Osteoblast (primary cell): ENCODE results near the gene OTOP3. TPM values are rescaled to one million over a fixed set of nuclear protein-coding genes. Genes with fewer than 3 reads are reported as not detected.

Experiments used
- DNase-seq: peaks from one replicate; pipeline ENCODE4 v3.0.0; 2011; ENCODE audit warnings: low spot score, mixed read lengths; ENCODE audit not compliant: insufficient read length; ENCODE audit errors: missing footprints
- H2AFZ ChIP-seq: 2 replicates; pipeline ENCODE4 v1.6.0; 2011; ENCODE audit warnings: mild to moderate bottlenecking, low read length
- H3K27ac ChIP-seq: 2 replicates; pipeline ENCODE4 v1.5.1; 2011; ENCODE audit warnings: mild to moderate bottlenecking, low read depth, low read length, moderate library complexity
- H3K27me3 ChIP-seq: 2 replicates; pipeline ENCODE4 v1.6.0; 2012; ENCODE audit warnings: mild to moderate bottlenecking, control low read depth, inconsistent platforms, low read length, moderate library complexity; ENCODE audit not compliant: insufficient read depth
- H3K36me3 ChIP-seq: 2 replicates; pipeline ENCODE4 v1.5.1; 2011; ENCODE audit warnings: mild to moderate bottlenecking, low read length, control low read depth, moderate library complexity; ENCODE audit not compliant: insufficient read depth
- H3K4me1 ChIP-seq: 2 replicates; pipeline ENCODE4 v1.5.1; 2011; ENCODE audit warnings: mild to moderate bottlenecking, low read length, control low read depth, moderate library complexity; ENCODE audit not compliant: insufficient read depth
- H3K4me2 ChIP-seq: 2 replicates; pipeline ENCODE4 v1.6.0; 2011; ENCODE audit warnings: mild to moderate bottlenecking, low read length; ENCODE audit not compliant: insufficient read depth
- H3K4me3 ChIP-seq: fragments of 200-600 bp; sonication (generic); 3 replicates; pipeline ENCODE4 v1.5.1; 2012; ENCODE audit warnings: mild to moderate bottlenecking, low read length, inconsistent platforms; ENCODE audit not compliant: insufficient read depth
- H3K79me2 ChIP-seq: 2 replicates; pipeline ENCODE4 v1.6.0; 2012; ENCODE audit warnings: mild to moderate bottlenecking, low read length, control low read depth, inconsistent platforms; ENCODE audit not compliant: insufficient read depth
- H3K9me3 ChIP-seq: 2 replicates; pipeline ENCODE4 v1.5.1; 2011; ENCODE audit warnings: low read depth, low read length, control low read depth
- H4K20me1 ChIP-seq: 2 replicates; pipeline ENCODE4 v1.6.0; 2012; ENCODE audit warnings: mild to moderate bottlenecking, low read length, control low read depth; ENCODE audit not compliant: insufficient read depth
- total RNA-seq: library from RNA; depleted of rRNA; stranded (reverse); fragments of >200 nt; gene quantifications from 2 replicates; pipeline ENCODE4 v1.2.3, GENCODE V29; 2012
- TF ChIP-seq, protein P1 (sequence below): IDR thresholded peaks from 2 replicates; pipeline ENCODE4 v1.5.1; 2011; ENCODE audit warnings: mild to moderate bottlenecking, low read depth, low read length, moderate library complexity; ENCODE audit errors: extremely low read depth

The OTOP3 gene, protein sequence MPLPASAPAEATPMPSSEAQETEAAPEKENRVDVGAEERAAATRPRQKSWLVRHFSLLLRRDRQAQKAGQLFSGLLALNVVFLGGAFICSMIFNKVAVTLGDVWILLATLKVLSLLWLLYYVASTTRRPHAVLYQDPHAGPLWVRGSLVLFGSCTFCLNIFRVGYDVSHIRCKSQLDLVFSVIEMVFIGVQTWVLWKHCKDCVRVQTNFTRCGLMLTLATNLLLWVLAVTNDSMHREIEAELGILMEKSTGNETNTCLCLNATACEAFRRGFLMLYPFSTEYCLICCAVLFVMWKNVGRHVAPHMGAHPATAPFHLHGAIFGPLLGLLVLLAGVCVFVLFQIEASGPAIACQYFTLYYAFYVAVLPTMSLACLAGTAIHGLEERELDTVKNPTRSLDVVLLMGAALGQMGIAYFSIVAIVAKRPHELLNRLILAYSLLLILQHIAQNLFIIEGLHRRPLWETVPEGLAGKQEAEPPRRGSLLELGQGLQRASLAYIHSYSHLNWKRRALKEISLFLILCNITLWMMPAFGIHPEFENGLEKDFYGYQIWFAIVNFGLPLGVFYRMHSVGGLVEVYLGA
- not detected in 2 replicates for total RNA-seq

DNA sequence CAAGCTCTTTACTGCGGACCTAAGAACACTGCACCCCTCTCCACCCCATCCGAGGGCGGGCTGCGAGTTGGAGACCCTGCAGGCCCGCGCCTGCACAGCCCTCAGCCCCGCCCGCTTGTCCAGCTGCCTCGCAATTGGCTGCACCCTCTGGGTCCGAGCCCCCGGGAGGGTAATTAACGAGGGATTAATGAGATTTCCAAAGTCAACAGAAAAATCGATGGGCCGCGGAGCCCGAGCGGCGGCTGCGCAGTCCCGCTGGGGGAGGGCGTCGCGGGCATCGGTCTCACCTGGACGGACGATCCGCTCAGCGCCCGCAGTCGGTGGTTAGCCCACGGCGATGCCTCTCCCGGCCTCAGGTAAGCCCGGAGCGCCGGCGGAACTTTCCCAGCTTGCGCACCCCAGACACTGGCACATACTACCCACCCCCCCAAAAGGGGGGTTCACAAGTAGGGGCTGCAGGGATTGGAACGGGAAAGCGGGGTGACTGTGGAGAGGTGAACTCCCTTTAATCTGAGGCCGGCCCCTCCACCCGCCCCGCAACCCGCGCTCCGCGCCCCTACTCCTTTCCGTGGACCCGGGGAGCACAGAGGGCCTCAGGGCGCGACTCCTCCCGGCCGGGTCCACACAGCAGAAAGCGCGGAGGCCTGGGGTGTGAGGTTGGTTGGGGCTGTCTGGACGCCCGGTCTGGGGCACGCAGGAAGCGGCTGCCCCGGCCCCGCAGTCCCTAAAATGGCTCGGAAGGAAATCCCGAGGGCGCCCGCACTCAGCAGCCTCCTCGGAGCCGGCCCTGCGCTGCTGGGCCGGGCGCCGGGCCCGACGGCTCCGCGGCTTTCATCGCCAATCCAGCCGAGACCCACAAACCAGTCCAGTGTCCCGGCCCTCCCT lies at the start of gene OTOP3:
OTOP3 (plus strand) TSS at position 314 of the 885 bp plus-strand sequence; CDS start at position 338, 24 bp downstream.
- no peak within 1 kb of the TSS for H3K4me2 ChIP-seq
- no peak within 1 kb of the TSS for H3K4me3 ChIP-seq
- H3K27me3 ChIP-seq: peaks cover 58% of the 10 kb centered on the region
- H3K27ac ChIP-seq: no peak within 1 kb of the TSS
- TF ChIP-seq, protein P1, sequence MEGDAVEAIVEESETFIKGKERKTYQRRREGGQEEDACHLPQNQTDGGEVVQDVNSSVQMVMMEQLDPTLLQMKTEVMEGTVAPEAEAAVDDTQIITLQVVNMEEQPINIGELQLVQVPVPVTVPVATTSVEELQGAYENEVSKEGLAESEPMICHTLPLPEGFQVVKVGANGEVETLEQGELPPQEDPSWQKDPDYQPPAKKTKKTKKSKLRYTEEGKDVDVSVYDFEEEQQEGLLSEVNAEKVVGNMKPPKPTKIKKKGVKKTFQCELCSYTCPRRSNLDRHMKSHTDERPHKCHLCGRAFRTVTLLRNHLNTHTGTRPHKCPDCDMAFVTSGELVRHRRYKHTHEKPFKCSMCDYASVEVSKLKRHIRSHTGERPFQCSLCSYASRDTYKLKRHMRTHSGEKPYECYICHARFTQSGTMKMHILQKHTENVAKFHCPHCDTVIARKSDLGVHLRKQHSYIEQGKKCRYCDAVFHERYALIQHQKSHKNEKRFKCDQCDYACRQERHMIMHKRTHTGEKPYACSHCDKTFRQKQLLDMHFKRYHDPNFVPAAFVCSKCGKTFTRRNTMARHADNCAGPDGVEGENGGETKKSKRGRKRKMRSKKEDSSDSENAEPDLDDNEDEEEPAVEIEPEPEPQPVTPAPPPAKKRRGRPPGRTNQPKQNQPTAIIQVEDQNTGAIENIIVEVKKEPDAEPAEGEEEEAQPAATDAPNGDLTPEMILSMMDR: no peak
- H4K20me1 ChIP-seq: no peaks in the 10 kb centered on the region
- no peaks in the 10 kb centered on the region for H3K4me1 ChIP-seq
- DNase-seq: peak; percentile 94
- H3K9me3 ChIP-seq: no peaks in the 10 kb centered on the region
- no peaks in the 10 kb centered on the region for H3K36me3 ChIP-seq
- H3K79me2 ChIP-seq: no peaks in the 10 kb centered on the region
- H2AFZ ChIP-seq: no peak within 1 kb of the TSS

DNA sequence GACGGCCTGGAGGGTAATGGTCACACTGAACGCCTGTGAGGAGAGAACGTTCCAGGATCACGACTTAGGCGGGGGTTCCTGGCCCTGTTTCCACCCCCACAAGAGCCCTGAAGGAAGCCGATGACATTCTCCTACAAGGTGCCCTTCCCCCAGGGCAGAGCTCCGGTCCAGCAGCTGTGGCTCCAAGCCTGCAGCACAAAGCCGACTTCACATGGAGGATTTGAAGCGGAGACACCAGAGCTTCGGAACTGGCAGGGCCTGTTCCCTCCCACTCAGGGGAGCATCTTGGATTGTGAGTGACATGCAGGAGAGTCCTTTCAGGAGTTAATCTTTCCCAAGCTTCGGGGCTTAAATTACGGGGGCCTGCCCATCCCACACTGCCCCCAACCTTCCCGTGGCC lies 47.2 kb upstream of the OTOP3 start:
- DNase-seq: peak; percentile 78
- Histone ChIP-seq H3K27ac (no peak overlapping the region), H4K20me1 (no peaks in the 10 kb centered on the region), H3K79me2 (no peaks in the 10 kb centered on the region), H3K9me3 (no peaks in the 10 kb centered on the region), H3K4me2 (no peak overlapping the region), H3K4me3 (no peak overlapping the region), H2AFZ (no peak overlapping the region), H3K27me3 (peaks cover 40% of the 10 kb centered on the region), H3K4me1 (no peaks in the 10 kb centered on the region), H3K36me3 (no peaks in the 10 kb centered on the region)
- TF ChIP-seq, protein P1: no peak

DNA sequence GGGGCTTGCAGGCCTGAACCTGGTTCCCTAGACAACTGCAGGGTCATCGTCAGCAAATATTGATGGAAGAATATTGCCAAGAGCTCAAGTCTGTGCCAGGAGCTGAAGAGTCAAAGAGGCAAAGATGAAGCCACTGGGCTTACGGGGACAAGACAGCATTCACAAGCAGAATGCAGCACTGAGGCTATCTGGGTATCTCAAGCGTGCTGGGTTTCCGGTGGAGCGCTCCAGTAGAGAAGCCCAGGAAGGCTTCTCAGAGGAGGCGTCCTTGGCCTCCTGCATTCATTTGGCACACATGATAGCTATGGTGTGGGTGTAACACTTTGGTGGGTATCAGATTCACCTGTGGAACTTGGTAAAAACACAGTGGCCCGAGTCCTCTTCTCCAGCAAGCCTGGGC lies 45.1 kb upstream of the OTOP3 start:
- Histone ChIP-seq H3K79me2 (no peaks in the 10 kb centered on the region), H3K27me3 (peaks cover 58% of the 10 kb centered on the region), H3K36me3 (no peaks in the 10 kb centered on the region)

More for the DNA sequence above, 45.1 kb upstream of the OTOP3 start:
- no peak overlapping the region for H3K4me2 ChIP-seq
- H3K9me3 ChIP-seq: no peaks in the 10 kb centered on the region
- H2AFZ ChIP-seq: no peak overlapping the region
- TF ChIP-seq, protein P1: no peak
- H3K4me3 ChIP-seq: no peak overlapping the region
- no peaks in the 10 kb centered on the region for H4K20me1 ChIP-seq
- H3K27ac ChIP-seq: no peak overlapping the region
- no peaks in the 10 kb centered on the region for H3K4me1 ChIP-seq
- peak; percentile 48 for DNase-seq
